ENCODE measurements around the gene RFNG. TPM values are rescaled to one million over a fixed set of nuclear protein-coding genes. Genes with fewer than 3 reads are reported as not detected.
A peak's percentile ranks its signal among the peaks of the same experiment; 100 is the strongest.

Gene RFNG
- total and polyA plus RNA-seq, 10 of the 15 experiments (the other 5 are each of a cell fraction or from before 2014, with no cell fraction given), result 0.10 to 19.6 (median 6.2) TPM

GRCh38 chr17:82007495-82008257 lies 43.9 kb downstream of the RFNG start:
- no peak overlapping the region for H2AFZ ChIP-seq (ENCODE audit: control insufficient read depth, low read depth, low read length)
- no peak for DNase-seq (ENCODE audit: low read depth, low spot score)
- no peaks in the 10 kb centered on the region for H3K79me2 ChIP-seq (ENCODE audit: control insufficient read depth, insufficient read depth, low read length)
- CTCF ChIA-PET, result no interaction called here
- no peak overlapping the region for H3K4me2 ChIP-seq (ENCODE audit: control insufficient read depth, insufficient read depth)
- H3K27me3 ChIP-seq (replicated peaks in 1 of 2; ENCODE audit: control insufficient read depth in 2 of 2, insufficient read depth in 2 of 2, low read length in 1 of 2), result no peaks in the 10 kb centered on the region
- RAD21 ChIA-PET (ENCODE audit: unreplicated experiment), result no interaction called here
- BruUV-seq (replicated peaks), result no TSS peak
- 63% methylated on average over 30 of the region's 30 CpGs for WGBS (ENCODE audit: insufficient coverage, insufficient replicate concordance, low lambda C conversion rate, missing lambda C conversion rate)
- H3K9me3 ChIP-seq (replicated peaks; ENCODE audit: control insufficient read depth, insufficient read depth, low read length), result no peaks in the 10 kb centered on the region
- H3K4me1 ChIP-seq (ENCODE audit: control insufficient read depth, insufficient read depth, low read length), result no peaks in the 10 kb centered on the region
- no peaks in the 10 kb centered on the region for H3K36me3 ChIP-seq (ENCODE audit: control insufficient read depth in 2 of 2, insufficient read depth in 2 of 2, low read length in 1 of 2)
- H3K9ac ChIP-seq (ENCODE audit: control insufficient read depth, insufficient read depth, low read length), result no peak overlapping the region
- H3K27ac ChIP-seq (ENCODE audit: control insufficient read depth, insufficient read depth), result no peak overlapping the region
- SMC1A ChIA-PET (ENCODE audit: uncharacterized antibody, unreplicated experiment), result no interaction called here
- ATAC-seq, result no peak
- no peaks in the 10 kb centered on the region for H4K20me1 ChIP-seq (ENCODE audit: control insufficient read depth, insufficient read depth)
- no peak for FAIRE-seq
- TF ChIP-seq POLR2A (IDR thresholded peaks at IDR 0.05; ENCODE audit: low read depth, low read length) (peak; percentile 38; the same call in 1 of the 2 replicates), EED (IDR thresholded peaks at IDR 0.05; ENCODE audit: low read depth) (no peak)
- POLR2A ChIA-PET, result no interaction called here
- in situ Hi-C loops (cut with MboI) (no loop called here), intact Hi-C loops (cut with micrococcal nuclease; ENCODE audit: unreplicated experiment) (no loop called here)
- H3K4me3 ChIP-seq, result no peak overlapping the region

GRCh38 chr17:82007228-82007494 lies 44.5 kb downstream of the RFNG start:
- no peaks in the 10 kb centered on the region for H3K36me3 ChIP-seq (ENCODE audit: control insufficient read depth in 2 of 2, insufficient read depth in 2 of 2, low read length in 1 of 2)
- no peak overlapping the region for H2AFZ ChIP-seq (ENCODE audit: control insufficient read depth, low read depth, low read length)
- WGBS (ENCODE audit: insufficient coverage, insufficient replicate concordance, low lambda C conversion rate, missing lambda C conversion rate), result 78% methylated on average over 6 of the region's 6 CpGs
- in situ Hi-C loops (cut with MboI), result no loop called here
- FAIRE-seq, result no peak
- H3K9ac ChIP-seq (ENCODE audit: control insufficient read depth, insufficient read depth, low read length), result no peak overlapping the region
- no peaks in the 10 kb centered on the region for H3K9me3 ChIP-seq (replicated peaks; ENCODE audit: control insufficient read depth, insufficient read depth, low read length)
- no TSS peak for BruUV-seq (replicated peaks)
- ChIA-PET RAD21 (ENCODE audit: unreplicated experiment) (no interaction called here), POLR2A (no interaction called here), CTCF (no interaction called here), SMC1A (ENCODE audit: uncharacterized antibody, unreplicated experiment) (no interaction called here)
- H3K27me3 ChIP-seq (replicated peaks in 1 of 2; ENCODE audit: control insufficient read depth in 2 of 2, insufficient read depth in 2 of 2, low read length in 1 of 2), result no peaks in the 10 kb centered on the region
- DNase-seq (ENCODE audit: low read depth, low spot score), result no peak
- H3K4me3 ChIP-seq, result no peak overlapping the region
- no peaks in the 10 kb centered on the region for H3K79me2 ChIP-seq (ENCODE audit: control insufficient read depth, insufficient read depth, low read length)
- no peak for ATAC-seq
- no peaks in the 10 kb centered on the region for H3K4me1 ChIP-seq (ENCODE audit: control insufficient read depth, insufficient read depth, low read length)
- no peak overlapping the region for H3K27ac ChIP-seq (ENCODE audit: control insufficient read depth, insufficient read depth)
- H3K4me2 ChIP-seq (ENCODE audit: control insufficient read depth, insufficient read depth), result no peak overlapping the region
- no peaks in the 10 kb centered on the region for H4K20me1 ChIP-seq (ENCODE audit: control insufficient read depth, insufficient read depth)
- intact Hi-C loops (cut with micrococcal nuclease; ENCODE audit: unreplicated experiment), result no loop called here
- TF ChIP-seq ATF2 (IDR thresholded peaks at IDR 0.05; ENCODE audit: low read length), result no peak
- no peak for TF ChIP-seq GABPA (IDR thresholded peaks at IDR 0.05; ENCODE audit: low read depth)
- no peak for TF ChIP-seq PKNOX1 (IDR thresholded peaks at IDR 0.05)
- TF ChIP-seq ATF3 (IDR thresholded peaks at IDR 0.05; ENCODE audit: borderline replicate concordance, extremely low read depth, low read depth, low read length), result no peak
- no peak for TF ChIP-seq CEBPZ (IDR thresholded peaks at IDR 0.05; ENCODE audit: low read depth, low read length)
- no peak for TF ChIP-seq ZZZ3 (IDR thresholded peaks at IDR 0.05; ENCODE audit: control insufficient read depth, insufficient read length, low read depth)
- TF ChIP-seq NFYA (IDR thresholded peaks at IDR 0.05; ENCODE audit: borderline replicate concordance, low read depth, low read length), result no peak
- TF ChIP-seq NR2F1 (conservative IDR thresholded peaks at IDR 0.05), result no peak
- no peak for TF ChIP-seq ZSCAN29 (IDR thresholded peaks at IDR 0.05)
- TF ChIP-seq JUNB (IDR thresholded peaks at IDR 0.05), result no peak
